Neural cell (in vitro differentiated cells): ENCODE results near the gene ZBTB44. TPM values are rescaled to one million over a fixed set of nuclear protein-coding genes. Genes with fewer than 3 reads are reported as not detected.

Experiments used
- H2AFZ ChIP-seq: fragments of 200-600, 300-800 bp; sonication (generic), shearing (Covaris generic); 2 replicates; pipeline ENCODE4 v1.6.0; 2014; ENCODE audit warnings: low read depth, mild to moderate bottlenecking, antibody characterized with exemption, low read length, moderate library complexity
- H3F3A ChIP-seq: fragments of 200-600 bp; shearing (Covaris generic); 2 replicates; pipeline ENCODE4 v1.6.1; 2016; ENCODE audit warnings: mild to moderate bottlenecking, moderate library complexity, mixed read lengths, antibody characterized with exemption, low read length; ENCODE audit not compliant: insufficient read depth, poor library complexity, severe bottlenecking
- H3K27ac ChIP-seq: fragments of 200-600, 300-800 bp; sonication (generic), shearing (Covaris generic); 2 replicates; pipeline ENCODE4 v1.5.1; 2014; ENCODE audit warnings: mild to moderate bottlenecking, low read length, moderate library complexity
- H3K27me3 ChIP-seq: fragments of 300-800, 200-600 bp; sonication (generic), shearing (Covaris generic); 2 replicates; pipeline ENCODE4 v1.6.0; 2014; ENCODE audit warnings: mild to moderate bottlenecking, low read depth, low read length, moderate library complexity; ENCODE audit not compliant: insufficient read depth
- H3K36me3 ChIP-seq: fragments of 300-800, 200-600 bp; sonication (generic), shearing (Covaris generic); 2 replicates; pipeline ENCODE4 v1.5.1; 2014; ENCODE audit warnings: mild to moderate bottlenecking, antibody characterized with exemption, low read length, moderate library complexity; ENCODE audit not compliant: insufficient read depth
- H3K4me2 ChIP-seq: fragments of 300-800, 200-600 bp; sonication (generic), shearing (Covaris generic); 2 replicates; pipeline ENCODE4 v1.6.0; 2014; ENCODE audit warnings: mild to moderate bottlenecking, low read length
- H3K4me3 ChIP-seq: fragments of 300-800, 200-600 bp; sonication (generic), shearing (Covaris generic); 2 replicates; pipeline ENCODE4 v1.5.1; 2014; ENCODE audit warnings: mild to moderate bottlenecking, low read length, moderate library complexity
- H3K79me2 ChIP-seq: fragments of 200-600 bp; shearing (Covaris generic); replicated peaks from 2 replicates; pipeline ENCODE4 v1.6.0; 2014; ENCODE audit warnings: mild to moderate bottlenecking, low read length, moderate library complexity; ENCODE audit not compliant: insufficient read depth
- H3K9ac ChIP-seq: fragments of 300-800, 200-600 bp; sonication (generic), shearing (Covaris generic); 2 replicates; pipeline ENCODE4 v1.6.1; 2016; ENCODE audit warnings: mild to moderate bottlenecking, low read length, mixed read lengths
- H3K9me2 ChIP-seq: fragments of 200-600 bp; shearing (Covaris generic); 2 replicates; pipeline ENCODE4 v1.6.1; 2016; ENCODE audit warnings: mild to moderate bottlenecking, low read length, mixed read lengths; ENCODE audit not compliant: insufficient read depth
- H3K9me3 ChIP-seq: fragments of 200-600, 300-800 bp; sonication (generic), shearing (Covaris generic); 2 replicates; pipeline ENCODE4 v1.6.1; 2016; ENCODE audit warnings: mild to moderate bottlenecking, mixed run types, low read length, moderate library complexity, mixed read lengths
- H4K20me1 ChIP-seq: fragments of 200-600 bp; shearing (Covaris generic); 2 replicates; pipeline ENCODE4 v1.6.1; 2016; ENCODE audit warnings: mild to moderate bottlenecking, mixed run types; ENCODE audit not compliant: insufficient read depth
- EP300 ChIP-seq: fragments of 450-650 bp; conservative IDR thresholded peaks from 2 replicates; pipeline ENCODE4 v1.6.1; 2014; ENCODE audit warnings: antibody characterized with exemption, mild to moderate bottlenecking, moderate library complexity; ENCODE audit not compliant: poor library complexity, severe bottlenecking
- EZH2 ChIP-seq: fragments of 200-600, 300-800 bp; shearing (Covaris generic), sonication (generic); IDR thresholded peaks from 2 replicates; pipeline ENCODE4 v1.6.1; 2014; ENCODE audit warnings: antibody characterized with exemption, low read length, borderline replicate concordance, mild to moderate bottlenecking; ENCODE audit not compliant: insufficient read depth, poor library complexity, severe bottlenecking
- MXI1 ChIP-seq: fragments of 450-650 bp; conservative IDR thresholded peaks from 2 replicates; pipeline ENCODE4 v1.6.1; 2014; ENCODE audit warnings: antibody characterized with exemption, mild to moderate bottlenecking; ENCODE audit not compliant: poor library complexity, severe bottlenecking
- POLR2AphosphoS5 ChIP-seq: IDR thresholded peaks from 2 replicates; pipeline ENCODE4 v1.6.1; 2012
- RAD21 ChIP-seq: fragments of 450-650 bp; conservative IDR thresholded peaks from 2 replicates; pipeline ENCODE4 v1.6.1; 2014; ENCODE audit warnings: antibody characterized with exemption, mild to moderate bottlenecking, moderate library complexity
- SMC3 ChIP-seq: fragments of 450-650 bp; conservative IDR thresholded peaks from 2 replicates; pipeline ENCODE4 v1.6.1; 2014; ENCODE audit warnings: antibody characterized with exemption, mild to moderate bottlenecking, moderate library complexity; ENCODE audit not compliant: poor library complexity
- TAF1 ChIP-seq: IDR thresholded peaks from 2 replicates; pipeline ENCODE4 v1.6.1; 2012; ENCODE audit warnings: low read depth
- polyA plus RNA-seq: library from polyadenylated mRNA; depleted of rRNA; stranded (reverse); fragments of >200 nt; gene quantifications from 2 replicates; pipeline ENCODE4 v1.2.3, GENCODE V29; 2014
- TF ChIP-seq, protein P1 (sequence below): IDR thresholded peaks from 2 replicates; pipeline ENCODE4 v1.6.1; 2012; ENCODE audit warnings: borderline replicate concordance
- TF ChIP-seq, protein P2 (sequence below): fragments of 450-650 bp; IDR thresholded peaks from 2 replicates; pipeline ENCODE4 v1.5.1; 2014; ENCODE audit warnings: antibody characterized with exemption, mild to moderate bottlenecking, moderate library complexity; ENCODE audit not compliant: poor library complexity, severe bottlenecking

Gene ZBTB44
- polyA plus RNA-seq, 1 donor from 2014 or later, result 23.3 TPM

DNA sequence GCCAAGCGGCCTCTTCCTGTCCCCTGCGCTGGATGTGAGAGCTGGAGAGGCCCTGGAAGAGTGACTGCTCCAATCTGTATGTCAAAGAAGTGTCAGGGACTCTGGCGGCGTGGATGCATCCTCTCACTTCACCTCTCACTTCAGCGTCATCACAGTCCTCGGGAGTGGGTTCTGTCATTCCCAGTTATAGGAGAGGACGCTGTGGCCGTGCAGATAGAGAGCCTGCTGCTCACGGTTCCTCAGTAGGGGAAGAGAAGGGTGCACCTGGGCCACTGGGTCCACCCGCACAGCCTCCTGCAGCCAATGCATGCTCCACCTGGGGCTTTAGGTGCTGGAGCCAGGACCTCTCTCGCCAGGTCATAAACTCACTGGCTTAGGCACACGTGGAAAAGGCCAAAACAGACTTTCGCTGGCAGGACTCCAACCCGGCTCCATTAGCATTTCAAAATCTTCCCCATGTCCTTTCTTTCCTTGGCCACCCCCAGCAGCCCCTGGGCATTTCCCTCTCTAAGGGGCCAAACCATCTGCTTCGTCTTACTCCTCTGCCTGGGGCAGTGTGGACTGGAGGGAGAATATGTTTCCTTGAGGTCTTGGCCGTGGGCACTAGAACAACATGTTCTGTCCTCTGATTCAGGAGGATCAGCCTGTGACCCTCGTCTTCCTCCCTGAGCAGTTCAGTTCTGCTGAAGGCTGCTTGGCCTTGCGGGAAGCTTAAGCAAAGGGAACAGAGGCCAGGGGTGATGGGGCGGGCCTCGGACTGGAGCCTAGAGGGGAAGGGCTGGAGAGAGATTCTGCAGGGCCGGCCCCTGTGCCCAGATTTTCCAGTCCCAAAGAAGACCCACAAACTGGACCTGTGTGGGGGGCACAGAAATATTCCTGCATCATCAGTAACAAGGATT lies 97.3 kb downstream of the ZBTB44 start:
- no peaks in the 10 kb centered on the region for H3K9me2 ChIP-seq
- H3K9ac ChIP-seq, result no peak overlapping the region
- no peaks in the 10 kb centered on the region for H3K27me3 ChIP-seq
- no peak for TF ChIP-seq MXI1
- H3F3A ChIP-seq, result no peaks in the 10 kb centered on the region
- no peaks in the 10 kb centered on the region for H3K79me2 ChIP-seq
- no peaks in the 10 kb centered on the region for H3K36me3 ChIP-seq
- no peak overlapping the region for H2AFZ ChIP-seq
- H3K4me2 ChIP-seq, result no peak overlapping the region
- H3K4me3 ChIP-seq, result no peak overlapping the region
- no peaks in the 10 kb centered on the region for H3K9me3 ChIP-seq
- H3K27ac ChIP-seq, result no peak overlapping the region
- H4K20me1 ChIP-seq, result no peaks in the 10 kb centered on the region

DNA sequence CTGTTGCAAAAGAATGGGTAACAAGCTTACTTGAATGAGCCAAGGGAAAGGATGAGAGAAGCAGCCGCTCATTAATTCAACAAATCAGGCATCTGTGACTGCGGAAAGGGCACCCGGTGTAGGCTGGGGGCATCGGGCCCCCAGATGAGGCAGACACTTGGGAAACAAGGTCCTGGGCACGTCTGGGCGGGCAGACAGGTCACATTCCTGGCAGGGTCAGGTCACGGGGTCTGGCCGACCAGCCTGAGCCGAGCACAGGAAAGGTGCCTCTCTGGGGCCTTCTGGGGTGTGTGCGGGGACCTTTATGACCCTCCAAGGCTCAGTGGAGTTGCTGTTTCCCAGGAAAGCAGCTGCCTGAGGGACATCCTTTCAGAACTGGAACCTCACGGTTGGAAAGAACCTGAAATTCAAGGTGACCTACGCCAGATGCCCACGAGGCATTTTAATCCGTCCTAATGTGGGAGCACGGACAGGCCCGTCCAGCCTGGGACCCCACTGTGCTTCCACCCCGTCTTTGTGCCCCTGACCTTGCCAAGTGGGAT lies 98.1 kb downstream of the ZBTB44 start:
- H2AFZ ChIP-seq, result no peak overlapping the region
- H3K9me3 ChIP-seq, result no peaks in the 10 kb centered on the region
- H4K20me1 ChIP-seq, result no peaks in the 10 kb centered on the region
- H3K36me3 ChIP-seq, result no peaks in the 10 kb centered on the region
- H3K27ac ChIP-seq, result no peak overlapping the region
- H3K9ac ChIP-seq, result no peak overlapping the region
- H3K4me3 ChIP-seq, result no peak overlapping the region
- H3F3A ChIP-seq, result no peaks in the 10 kb centered on the region
- H3K4me2 ChIP-seq, result no peak overlapping the region
- no peaks in the 10 kb centered on the region for H3K27me3 ChIP-seq
- no peak for TF ChIP-seq POLR2AphosphoS5
- TF ChIP-seq, protein P1, sequence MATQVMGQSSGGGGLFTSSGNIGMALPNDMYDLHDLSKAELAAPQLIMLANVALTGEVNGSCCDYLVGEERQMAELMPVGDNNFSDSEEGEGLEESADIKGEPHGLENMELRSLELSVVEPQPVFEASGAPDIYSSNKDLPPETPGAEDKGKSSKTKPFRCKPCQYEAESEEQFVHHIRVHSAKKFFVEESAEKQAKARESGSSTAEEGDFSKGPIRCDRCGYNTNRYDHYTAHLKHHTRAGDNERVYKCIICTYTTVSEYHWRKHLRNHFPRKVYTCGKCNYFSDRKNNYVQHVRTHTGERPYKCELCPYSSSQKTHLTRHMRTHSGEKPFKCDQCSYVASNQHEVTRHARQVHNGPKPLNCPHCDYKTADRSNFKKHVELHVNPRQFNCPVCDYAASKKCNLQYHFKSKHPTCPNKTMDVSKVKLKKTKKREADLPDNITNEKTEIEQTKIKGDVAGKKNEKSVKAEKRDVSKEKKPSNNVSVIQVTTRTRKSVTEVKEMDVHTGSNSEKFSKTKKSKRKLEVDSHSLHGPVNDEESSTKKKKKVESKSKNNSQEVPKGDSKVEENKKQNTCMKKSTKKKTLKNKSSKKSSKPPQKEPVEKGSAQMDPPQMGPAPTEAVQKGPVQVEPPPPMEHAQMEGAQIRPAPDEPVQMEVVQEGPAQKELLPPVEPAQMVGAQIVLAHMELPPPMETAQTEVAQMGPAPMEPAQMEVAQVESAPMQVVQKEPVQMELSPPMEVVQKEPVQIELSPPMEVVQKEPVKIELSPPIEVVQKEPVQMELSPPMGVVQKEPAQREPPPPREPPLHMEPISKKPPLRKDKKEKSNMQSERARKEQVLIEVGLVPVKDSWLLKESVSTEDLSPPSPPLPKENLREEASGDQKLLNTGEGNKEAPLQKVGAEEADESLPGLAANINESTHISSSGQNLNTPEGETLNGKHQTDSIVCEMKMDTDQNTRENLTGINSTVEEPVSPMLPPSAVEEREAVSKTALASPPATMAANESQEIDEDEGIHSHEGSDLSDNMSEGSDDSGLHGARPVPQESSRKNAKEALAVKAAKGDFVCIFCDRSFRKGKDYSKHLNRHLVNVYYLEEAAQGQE, result no peak
- no peak for TF ChIP-seq SMC3
- TF ChIP-seq TAF1, result no peak
- TF ChIP-seq, protein P2, sequence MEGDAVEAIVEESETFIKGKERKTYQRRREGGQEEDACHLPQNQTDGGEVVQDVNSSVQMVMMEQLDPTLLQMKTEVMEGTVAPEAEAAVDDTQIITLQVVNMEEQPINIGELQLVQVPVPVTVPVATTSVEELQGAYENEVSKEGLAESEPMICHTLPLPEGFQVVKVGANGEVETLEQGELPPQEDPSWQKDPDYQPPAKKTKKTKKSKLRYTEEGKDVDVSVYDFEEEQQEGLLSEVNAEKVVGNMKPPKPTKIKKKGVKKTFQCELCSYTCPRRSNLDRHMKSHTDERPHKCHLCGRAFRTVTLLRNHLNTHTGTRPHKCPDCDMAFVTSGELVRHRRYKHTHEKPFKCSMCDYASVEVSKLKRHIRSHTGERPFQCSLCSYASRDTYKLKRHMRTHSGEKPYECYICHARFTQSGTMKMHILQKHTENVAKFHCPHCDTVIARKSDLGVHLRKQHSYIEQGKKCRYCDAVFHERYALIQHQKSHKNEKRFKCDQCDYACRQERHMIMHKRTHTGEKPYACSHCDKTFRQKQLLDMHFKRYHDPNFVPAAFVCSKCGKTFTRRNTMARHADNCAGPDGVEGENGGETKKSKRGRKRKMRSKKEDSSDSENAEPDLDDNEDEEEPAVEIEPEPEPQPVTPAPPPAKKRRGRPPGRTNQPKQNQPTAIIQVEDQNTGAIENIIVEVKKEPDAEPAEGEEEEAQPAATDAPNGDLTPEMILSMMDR, result no peak
- no peak for TF ChIP-seq MXI1
- no peaks in the 10 kb centered on the region for H3K9me2 ChIP-seq
- H3K79me2 ChIP-seq, result no peaks in the 10 kb centered on the region

DNA sequence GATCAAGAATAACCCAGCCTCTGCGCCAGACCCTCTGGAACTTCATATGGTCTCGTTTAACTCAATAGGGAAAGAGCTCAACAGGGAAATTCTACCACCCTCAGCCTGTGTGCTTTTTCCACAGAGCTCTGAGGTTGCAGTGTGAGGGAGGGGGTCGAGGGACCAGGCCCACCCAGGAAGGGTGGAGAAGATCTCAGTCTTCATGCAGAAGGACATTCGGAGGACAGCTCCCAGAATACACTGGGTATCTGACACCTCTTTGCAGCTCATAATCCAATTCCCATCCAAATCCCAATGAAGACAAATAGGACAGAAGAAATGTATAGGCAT lies 98.5 kb downstream of the ZBTB44 start:
- no peaks in the 10 kb centered on the region for H3K27me3 ChIP-seq
- no peak overlapping the region for H2AFZ ChIP-seq
- no peaks in the 10 kb centered on the region for H3K9me3 ChIP-seq
- H3F3A ChIP-seq, result no peaks in the 10 kb centered on the region
- H3K79me2 ChIP-seq, result no peaks in the 10 kb centered on the region
- H4K20me1 ChIP-seq, result no peaks in the 10 kb centered on the region
- H3K9ac ChIP-seq, result no peak overlapping the region
- H3K9me2 ChIP-seq, result no peaks in the 10 kb centered on the region
- no peaks in the 10 kb centered on the region for H3K36me3 ChIP-seq
- H3K27ac ChIP-seq, result no peak overlapping the region
- H3K4me3 ChIP-seq, result no peak overlapping the region
- no peak for TF ChIP-seq SMC3
- no peak for TF ChIP-seq EP300
- TF ChIP-seq POLR2AphosphoS5, result no peak
- TF ChIP-seq EZH2, result no peak
- TF ChIP-seq, protein P2, result no peak
- TF ChIP-seq TAF1, result no peak
- no peak for TF ChIP-seq MXI1
- TF ChIP-seq, protein P1, result no peak
- TF ChIP-seq RAD21, result no peak
- no peak overlapping the region for H3K4me2 ChIP-seq
